Upper lobe of left lung (tissue), 6 donors: Measurements from ENCODE around the gene ABHD4. TPM values are rescaled to one million over a fixed set of nuclear protein-coding genes. Genes with fewer than 3 reads are reported as not detected.
A peak's percentile ranks its signal among the peaks of the same experiment; 100 is the strongest.

Experiments used
- ATAC-seq, 2 donors: fragments of 200-7000 bp; cut with Tn5 transposase; one replicate each; pipeline ENCODE4 v1.9.1; 2022; ENCODE audit warnings: mild to moderate bottlenecking in 2 of 2, moderate library complexity in 2 of 2; ENCODE audit not compliant: low FRiP score in 2 of 2
- DNase-seq, 2 donors: peaks; one replicate each; pipeline ENCODE4 v3.0.0-alpha.2; 2019 to 2020
- H3K27ac ChIP-seq, 4 donors: fragments of 200-600 bp; sonication (generic); one replicate each; pipeline ENCODE4 v1.5.1; 2016 to 2019
- H3K27me3 ChIP-seq, 4 donors: fragments of 200-600 bp; sonication (generic); one replicate each; pipeline ENCODE4 v1.5.1; 2017 to 2019
- H3K36me3 ChIP-seq, 4 donors: fragments of 200-600 bp; sonication (generic); one replicate each; pipeline ENCODE4 v1.5.1; 2016 to 2019
- H3K4me1 ChIP-seq, 4 donors: fragments of 200-600 bp; sonication (generic); one replicate each; pipeline ENCODE4 v1.5.1; 2018 to 2019
- H3K4me3 ChIP-seq, 4 donors: fragments of 200-600 bp; sonication (generic); one replicate each; pipeline ENCODE4 v1.5.1; 2017 to 2019; ENCODE audit warnings: mild to moderate bottlenecking in 2 of 4, moderate library complexity in 1 of 4
- H3K9me3 ChIP-seq, 4 donors: fragments of 200-600 bp; sonication (generic); one replicate each; pipeline ENCODE4 v1.5.1; 2018 to 2019
- EP300 ChIP-seq, 4 donors: sonication (generic); formaldehyde crosslinking; IDR thresholded peaks; one replicate each; pipeline ENCODE4 v1.5.1; 2017; ENCODE audit warnings: antibody characterized with exemption in 4 of 4, control low read depth in 2 of 4
- POLR2A ChIP-seq, 4 donors: fragments of 450-650 bp; IDR thresholded peaks; one replicate each; pipeline ENCODE4 v1.5.1; 2016 to 2017; ENCODE audit warnings: antibody characterized with exemption in 4 of 4, mild to moderate bottlenecking in 2 of 4
- POLR2AphosphoS5 ChIP-seq, 2 donors: sonication (generic); formaldehyde crosslinking; IDR thresholded peaks; one replicate each; pipeline ENCODE4 v1.5.1; 2017; ENCODE audit warnings: antibody characterized with exemption in 2 of 2
- WGBS, 2 donors: methylation state at CpG; one replicate each; pipeline ENCODE4 v1.1.5; 2017 to 2018; 5-methylcytosine and 5-hydroxymethylcytosine counted together
- total RNA-seq, 6 donors: library from RNA; depleted of rRNA in 4 of 6; stranded (reverse); fragments of >200 nt in 4 of 6; gene quantifications; one replicate each; pipeline versions ENCODE4 v1.1.0 to v1.2.1, GENCODE V29; 2016 to 2021
- TF ChIP-seq, protein P1 (sequence below), 6 experiments: fragments of 450-650 bp in 4 of 6; fragments of 200-600 bp in 2 of 6; sonication (generic) in 2 of 6; IDR thresholded peaks; one replicate each; pipeline ENCODE4 v1.5.1; 2016 to 2019; ENCODE audit warnings: antibody characterized with exemption in 6 of 6
- donor health status: DM: no; HTN: no; CAD: no; lungs with moderate emphysema.
- donor health status: DM: no; HTN: yes; CAD: no; lungs with severe emphysema.

Gene ABHD4
- total RNA-seq, 6 donors from 2014 or later, result 20.1 to 31.3 (median 26.1) TPM

DNA sequence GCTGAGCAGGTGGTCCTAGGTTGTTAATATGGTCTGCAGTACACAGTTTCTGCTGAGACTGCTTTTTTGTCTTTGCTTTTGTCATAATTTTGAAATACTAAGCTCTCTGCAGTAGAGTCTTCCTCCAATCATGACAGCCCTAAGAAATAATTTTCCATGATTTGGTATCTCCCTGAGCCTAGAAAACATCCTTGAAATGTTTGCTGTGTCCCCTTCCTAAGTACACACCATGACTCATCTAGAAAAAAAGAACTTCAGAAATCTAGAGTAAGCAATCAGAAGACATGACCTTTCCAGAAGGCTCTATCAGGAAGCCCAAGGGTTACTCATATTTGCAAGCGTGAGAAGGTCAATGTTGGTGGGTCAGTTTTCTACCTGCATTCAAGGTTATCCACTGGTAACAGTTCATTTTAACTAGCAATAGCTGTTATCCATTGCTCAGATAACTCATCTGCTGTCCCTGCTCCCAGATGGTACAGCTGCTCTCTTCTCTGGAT lies 25.5 kb upstream of the ABHD4 start:
- H3K9me3 ChIP-seq, result no peaks in the 10 kb centered on the region

DNA sequence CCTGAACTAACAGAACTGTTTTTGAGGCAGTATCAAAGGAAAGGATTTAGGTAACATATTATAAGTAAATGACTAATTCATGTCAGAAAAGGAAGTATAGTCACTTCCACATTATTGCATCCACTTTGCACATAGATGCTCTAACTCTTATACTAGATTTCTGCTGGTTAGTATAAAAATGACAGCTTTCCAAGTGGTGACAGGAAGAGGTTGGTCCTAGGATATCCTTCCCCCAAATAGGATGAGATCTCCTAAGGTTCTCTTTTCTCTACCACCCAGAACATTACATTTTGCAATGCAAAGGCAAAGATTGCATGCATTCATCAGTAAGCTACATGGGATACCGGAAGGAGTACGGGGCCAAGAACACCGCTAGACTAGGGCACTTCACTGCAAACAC lies 24.3 kb upstream of the ABHD4 start:
- Histone ChIP-seq H3K27ac (no peak overlapping the region), H3K4me3 (no peak overlapping the region), H3K9me3 (no peaks in the 10 kb centered on the region), H3K4me1 (peaks cover 7 to 21% (median 12%) of the 10 kb centered on the region in 4 donors), H3K27me3 (no peaks in the 10 kb centered on the region), H3K36me3 (peaks cover 2 to 54% (median 15%) of the 10 kb centered on the region in 4 donors)
- ATAC-seq, result no peak
- TF ChIP-seq, protein P1, sequence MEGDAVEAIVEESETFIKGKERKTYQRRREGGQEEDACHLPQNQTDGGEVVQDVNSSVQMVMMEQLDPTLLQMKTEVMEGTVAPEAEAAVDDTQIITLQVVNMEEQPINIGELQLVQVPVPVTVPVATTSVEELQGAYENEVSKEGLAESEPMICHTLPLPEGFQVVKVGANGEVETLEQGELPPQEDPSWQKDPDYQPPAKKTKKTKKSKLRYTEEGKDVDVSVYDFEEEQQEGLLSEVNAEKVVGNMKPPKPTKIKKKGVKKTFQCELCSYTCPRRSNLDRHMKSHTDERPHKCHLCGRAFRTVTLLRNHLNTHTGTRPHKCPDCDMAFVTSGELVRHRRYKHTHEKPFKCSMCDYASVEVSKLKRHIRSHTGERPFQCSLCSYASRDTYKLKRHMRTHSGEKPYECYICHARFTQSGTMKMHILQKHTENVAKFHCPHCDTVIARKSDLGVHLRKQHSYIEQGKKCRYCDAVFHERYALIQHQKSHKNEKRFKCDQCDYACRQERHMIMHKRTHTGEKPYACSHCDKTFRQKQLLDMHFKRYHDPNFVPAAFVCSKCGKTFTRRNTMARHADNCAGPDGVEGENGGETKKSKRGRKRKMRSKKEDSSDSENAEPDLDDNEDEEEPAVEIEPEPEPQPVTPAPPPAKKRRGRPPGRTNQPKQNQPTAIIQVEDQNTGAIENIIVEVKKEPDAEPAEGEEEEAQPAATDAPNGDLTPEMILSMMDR (IDR thresholded peaks at IDR 0.05), result no peak
- no peak for TF ChIP-seq POLR2A (IDR thresholded peaks at IDR 0.05)
- no peak for TF ChIP-seq POLR2AphosphoS5 (IDR thresholded peaks at IDR 0.05)
- TF ChIP-seq EP300 (IDR thresholded peaks at IDR 0.05), result no peak
- WGBS, 2 donors, result 95% methylated on average over 3 of the region's 3 CpGs
- no peak for DNase-seq

More for the DNA sequence above, 25.5 kb upstream of the ABHD4 start:
- Histone ChIP-seq H3K4me3 (no peak overlapping the region), H3K4me1 (peaks cover 7 to 20% (median 12%) of the 10 kb centered on the region in 4 donors), H3K27me3 (no peaks in the 10 kb centered on the region), H3K36me3 (peaks cover 2 to 56% (median 16%) of the 10 kb centered on the region in 4 donors), H3K27ac (peak overlapping the region in 1 of 4 donors; percentile 15)
- TF ChIP-seq, protein P1 (IDR thresholded peaks at IDR 0.05), result no peak
- TF ChIP-seq EP300 (IDR thresholded peaks at IDR 0.05), result no peak
- no peak for TF ChIP-seq POLR2AphosphoS5 (IDR thresholded peaks at IDR 0.05)
- TF ChIP-seq POLR2A (IDR thresholded peaks at IDR 0.05), result no peak
- ATAC-seq (no peak), DNase-seq (no peak)
- whole genome bisulfite sequencing, 2 donors, result 73 to 79% methylated on average over 1 of the region's 1 CpG

DNA sequence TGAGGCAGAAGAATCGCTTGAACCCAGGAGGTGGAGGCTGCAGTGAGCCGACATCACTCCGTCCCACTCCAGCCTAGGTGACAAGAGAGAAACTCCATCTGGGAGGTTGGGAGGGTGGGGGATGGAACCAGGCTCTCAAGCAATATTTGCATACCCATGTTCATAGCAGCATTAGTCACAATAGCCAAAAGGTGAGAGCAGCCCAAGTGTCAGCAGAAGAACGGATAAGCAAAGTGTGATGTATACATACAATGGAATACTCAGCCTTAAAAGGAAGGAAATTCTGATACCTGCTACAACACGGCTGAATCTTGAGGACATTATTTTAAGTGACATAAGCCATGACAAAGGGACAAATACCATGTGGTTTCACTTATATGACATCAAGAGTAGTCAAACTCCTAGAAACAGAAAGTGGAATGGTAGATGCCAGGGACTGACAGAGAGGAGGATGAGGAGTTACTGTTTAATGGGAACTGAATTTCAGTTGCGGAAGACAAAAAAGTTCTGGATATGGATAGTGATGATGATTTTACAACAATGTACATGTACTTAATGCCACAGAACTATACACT lies 20.7 kb upstream of the ABHD4 start:
- WGBS, 2 donors, result 73 to 79% methylated on average over 6 of the region's 6 CpGs
- Histone ChIP-seq H3K4me1 (peaks cover 0 to 14% (median 4%) of the 10 kb centered on the region in 4 donors), H3K27ac (no peak overlapping the region), H3K36me3 (peaks cover 0 to 29% (median 11%) of the 10 kb centered on the region in 4 donors), H3K9me3 (no peaks in the 10 kb centered on the region), H3K4me3 (no peak overlapping the region), H3K27me3 (no peaks in the 10 kb centered on the region)
- ATAC-seq, result no peak
- TF ChIP-seq, protein P1 (IDR thresholded peaks at IDR 0.05), result no peak
- TF ChIP-seq EP300 (IDR thresholded peaks at IDR 0.05), result no peak
- no peak for TF ChIP-seq POLR2AphosphoS5 (IDR thresholded peaks at IDR 0.05)
- no peak for TF ChIP-seq POLR2A (IDR thresholded peaks at IDR 0.05)
- DNase-seq, result no peak

DNA sequence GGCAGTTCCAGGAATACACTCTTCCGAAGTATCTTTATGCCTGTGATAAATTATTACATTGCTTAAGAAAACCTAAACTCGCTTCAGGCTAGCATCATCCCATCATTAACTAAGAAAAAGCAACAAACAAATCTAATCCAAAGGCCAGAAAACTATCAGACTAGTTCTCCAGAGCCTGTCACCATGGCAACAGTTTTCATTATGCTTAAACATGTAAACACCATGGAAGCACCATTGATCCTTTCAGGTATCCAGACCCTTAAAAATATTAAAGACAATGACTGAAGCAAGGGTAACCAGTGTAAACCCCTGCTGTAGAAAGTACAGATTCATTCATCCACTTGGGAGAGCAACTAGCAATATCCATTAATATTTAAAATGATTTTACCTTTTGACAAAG lies 18.9 kb upstream of the ABHD4 start:
- no peak for DNase-seq
- ATAC-seq, result no peak
- Histone ChIP-seq H3K9me3 (no peaks in the 10 kb centered on the region), H3K27ac (no peak overlapping the region), H3K27me3 (no peaks in the 10 kb centered on the region), H3K4me1 (peaks cover 3 to 18% (median 8%) of the 10 kb centered on the region in 4 donors), H3K36me3 (peaks cover 0 to 11% (median 4%) of the 10 kb centered on the region in 4 donors), H3K4me3 (no peak overlapping the region)
- TF ChIP-seq POLR2AphosphoS5 (IDR thresholded peaks at IDR 0.05) (no peak), EP300 (IDR thresholded peaks at IDR 0.05) (no peak), POLR2A (IDR thresholded peaks at IDR 0.05) (no peak)
- TF ChIP-seq, protein P1 (IDR thresholded peaks at IDR 0.05), result no peak
- 74 to 84% methylated on average over 2 of the region's 2 CpGs for WGBS, 2 donors

DNA sequence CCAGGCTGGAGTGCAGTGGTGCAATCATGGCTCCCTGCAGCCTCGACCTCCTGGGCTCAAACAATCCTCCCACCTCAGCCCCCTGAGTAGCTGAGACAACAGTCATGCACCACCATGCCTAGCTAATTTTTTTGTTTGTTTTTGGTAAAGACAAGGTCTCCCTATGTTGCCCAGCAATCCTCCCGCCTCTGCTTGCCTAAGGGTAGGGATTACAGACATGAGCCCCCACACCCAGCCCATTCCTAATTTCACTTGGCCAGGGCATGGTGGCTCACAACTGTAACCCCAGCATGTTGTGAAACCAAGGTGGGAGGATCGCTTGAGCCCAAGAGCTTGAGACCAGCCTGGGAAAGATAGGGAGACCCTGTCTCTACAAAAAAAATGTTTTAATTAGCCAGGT lies 18.2 kb upstream of the ABHD4 start:
- DNase-seq, result no peak
- peaks cover 10 to 22% (median 14%) of the 10 kb centered on the region in 4 donors for H3K4me1 ChIP-seq
- no peak overlapping the region for H3K27ac ChIP-seq
- ATAC-seq, result no peak
- no peak overlapping the region for H3K4me3 ChIP-seq
- H3K27me3 ChIP-seq, result no peaks in the 10 kb centered on the region
- no peaks in the 10 kb centered on the region for H3K9me3 ChIP-seq
- peaks cover 0 to 7% (median under 1%) of the 10 kb centered on the region in 4 donors for H3K36me3 ChIP-seq
- 87 to 93% methylated on average over 3 of the region's 3 CpGs for WGBS, 2 donors
- TF ChIP-seq EP300 (IDR thresholded peaks at IDR 0.05) (no peak), POLR2AphosphoS5 (IDR thresholded peaks at IDR 0.05) (no peak), POLR2A (IDR thresholded peaks at IDR 0.05) (no peak)
- TF ChIP-seq, protein P1 (IDR thresholded peaks at IDR 0.05), result no peak
